NT2/D1 (cell line): ENCODE results near the gene KPNA6.

Experiments
- DNase-seq: peaks from one replicate; pipeline ENCODE4 v3.0.0-alpha.2; 2011; ENCODE audit warnings: low read depth, low spot score
- H3K27me3 ChIP-seq: 2 replicates; pipeline ENCODE4 v1.6.0; 2011; ENCODE audit warnings: mild to moderate bottlenecking; ENCODE audit not compliant: insufficient read length, insufficient read depth
- H3K36me3 ChIP-seq: 2 replicates; pipeline ENCODE4 v1.6.1; 2011; ENCODE audit warnings: mild to moderate bottlenecking, low read length, mixed read lengths; ENCODE audit not compliant: insufficient read depth, insufficient read length
- H3K4me1 ChIP-seq: 2 replicates; pipeline ENCODE4 v1.5.1; 2011; ENCODE audit not compliant: insufficient read depth, insufficient read length
- H3K4me3 ChIP-seq: 2 replicates; pipeline ENCODE4 v1.5.1; 2011; ENCODE audit warnings: low read depth; ENCODE audit not compliant: insufficient read length
- H3K9ac ChIP-seq: 2 replicates; pipeline ENCODE4 v1.6.0; 2011; ENCODE audit warnings: low read depth; ENCODE audit not compliant: insufficient read length
- H3K9me3 ChIP-seq: 2 replicates; pipeline ENCODE4 v1.5.1; 2011; ENCODE audit warnings: mild to moderate bottlenecking, low read length; ENCODE audit not compliant: insufficient read depth
- SUZ12 ChIP-seq: IDR thresholded peaks from 2 replicates; pipeline ENCODE4 v1.6.1; 2011; ENCODE audit not compliant: insufficient read length, insufficient read depth; ENCODE audit errors: extremely low read depth
- YY1 ChIP-seq: IDR thresholded peaks from 2 replicates; pipeline ENCODE4 v1.6.1; 2011; ENCODE audit not compliant: insufficient read length, insufficient read depth
- ZNF274 ChIP-seq: IDR thresholded peaks from 2 replicates; pipeline ENCODE4 v1.6.1; 2011; ENCODE audit warnings: mild to moderate bottlenecking, low read depth, low read length

The KPNA6 gene

DNA sequence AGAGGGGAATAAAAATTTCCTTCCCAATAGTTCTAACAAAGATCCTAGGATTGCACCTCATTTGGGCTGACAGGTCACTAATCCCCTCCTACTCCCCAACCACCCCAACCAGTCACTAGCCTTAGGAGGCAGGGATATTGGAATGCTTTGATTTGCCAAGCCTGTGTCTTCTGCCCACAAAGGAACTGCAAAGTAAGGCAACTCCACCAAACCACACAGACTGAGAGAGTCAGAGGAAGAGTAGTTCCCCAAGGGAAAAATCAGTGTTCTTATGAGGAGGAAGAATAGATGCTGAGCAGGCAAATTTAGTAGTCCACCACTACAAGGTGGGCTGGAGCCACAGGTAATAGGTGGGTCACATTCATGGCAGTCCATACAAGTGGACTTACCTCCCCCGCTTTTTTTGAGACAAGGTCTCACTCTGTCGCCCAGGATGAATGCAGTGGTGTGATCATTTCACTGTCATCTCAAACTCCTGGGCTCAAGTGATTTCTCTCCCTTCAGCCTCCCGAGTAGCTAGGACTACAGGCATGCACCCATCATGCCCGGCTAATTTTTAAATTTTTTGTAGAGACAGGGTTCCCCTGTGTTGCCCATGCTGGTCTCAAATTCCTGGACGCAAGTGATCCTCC lies 38.8 kb upstream of the KPNA6 start:
- H3K27me3 ChIP-seq, result no peaks in the 10 kb centered on the region
- peaks cover 3% of the 10 kb centered on the region for H3K4me1 ChIP-seq
- no peak for DNase-seq
- peaks cover 8% of the 10 kb centered on the region for H3K36me3 ChIP-seq
- no peak overlapping the region for H3K9ac ChIP-seq
- no peak overlapping the region for H3K4me3 ChIP-seq
- no peak for TF ChIP-seq ZNF274
- TF ChIP-seq SUZ12, result no peak
- TF ChIP-seq YY1, result no peak
- H3K9me3 ChIP-seq, result no peaks in the 10 kb centered on the region

DNA sequence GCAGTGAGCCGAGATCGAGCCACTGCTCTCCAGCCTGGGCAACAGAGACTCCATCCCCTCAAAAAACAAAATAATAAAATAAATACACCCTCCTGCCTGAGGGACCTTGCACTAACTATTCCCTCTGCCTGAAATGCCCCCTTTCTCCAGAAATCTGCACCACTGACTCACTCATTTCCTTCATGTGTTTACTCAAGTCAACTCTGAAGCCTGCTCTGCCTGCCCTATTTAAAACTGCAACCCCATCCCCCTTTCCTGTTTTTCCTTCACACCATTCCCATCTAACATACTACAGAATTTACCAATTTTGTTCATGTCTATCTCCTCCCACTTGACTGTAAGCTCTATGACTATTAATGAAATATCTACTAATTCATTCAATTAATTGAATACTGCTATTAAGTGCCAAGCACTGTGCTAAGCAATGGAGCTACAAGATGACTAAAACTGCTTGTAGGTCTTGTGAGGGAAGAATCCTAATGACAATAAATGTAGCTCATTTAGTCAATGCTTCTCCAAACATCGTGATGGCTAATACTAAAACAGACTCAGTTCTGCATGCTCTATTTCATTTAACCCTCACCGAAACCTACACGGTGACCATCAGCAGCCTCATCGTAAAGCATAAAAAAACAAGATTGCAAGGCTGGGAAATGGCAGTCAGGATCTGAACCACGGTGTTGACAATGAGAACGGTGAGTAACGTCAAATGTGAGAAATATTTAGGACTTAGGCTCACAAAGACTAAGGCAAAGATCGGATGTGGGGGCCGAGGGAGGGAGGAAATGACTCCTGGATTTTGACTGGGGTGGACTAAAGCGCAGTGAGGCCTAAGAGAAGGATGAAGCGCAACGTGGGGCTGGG lies 35.9 kb upstream of the KPNA6 start:
- no peaks in the 10 kb centered on the region for H3K27me3 ChIP-seq
- H3K9me3 ChIP-seq, result no peaks in the 10 kb centered on the region
- peak overlapping the region; percentile 99 for H3K9ac ChIP-seq
- H3K4me1 ChIP-seq, result peaks cover 7% of the 10 kb centered on the region
- no peak for TF ChIP-seq YY1
- no peak for TF ChIP-seq ZNF274
- no peak for TF ChIP-seq SUZ12
- DNase-seq, result no peak
- H3K36me3 ChIP-seq, result peaks cover 33% of the 10 kb centered on the region
- peak overlapping the region; percentile 95 for H3K4me3 ChIP-seq

GRCh38 chr1:32072622-32073298 lies 35.1 kb upstream of the KPNA6 start, which contains the start of gene TMEM39B:
TSS of gene TMEM39B (plus strand) at chr1:32072939. CDS start at chr1:32073048, 109 bp downstream.
- Histone ChIP-seq H3K9ac (peak within 1 kb of the TSS; percentile 99), H3K36me3 (peaks cover 40% of the 10 kb centered on the region), H3K27me3 (no peaks in the 10 kb centered on the region), H3K4me1 (peaks cover 12% of the 10 kb centered on the region), H3K9me3 (no peaks in the 10 kb centered on the region), H3K4me3 (peak within 1 kb of the TSS; percentile 95)
- peak; percentile 98 for DNase-seq
- TF ChIP-seq YY1 (no peak), ZNF274 (no peak), SUZ12 (no peak)

GRCh38 chr1:32073299-32074229 lies 34.3 kb upstream of the KPNA6 start:
- Histone ChIP-seq H3K4me3 (peak overlapping the region; percentile 95), H3K4me1 (peaks cover 14% of the 10 kb centered on the region), H3K9ac (peak overlapping the region; percentile 83), H3K9me3 (no peaks in the 10 kb centered on the region), H3K36me3 (peaks cover 48% of the 10 kb centered on the region), H3K27me3 (no peaks in the 10 kb centered on the region)
- DNase-seq, result peak; percentile 97
- no peak for TF ChIP-seq YY1
- no peak for TF ChIP-seq SUZ12
- TF ChIP-seq ZNF274, result no peak

DNA sequence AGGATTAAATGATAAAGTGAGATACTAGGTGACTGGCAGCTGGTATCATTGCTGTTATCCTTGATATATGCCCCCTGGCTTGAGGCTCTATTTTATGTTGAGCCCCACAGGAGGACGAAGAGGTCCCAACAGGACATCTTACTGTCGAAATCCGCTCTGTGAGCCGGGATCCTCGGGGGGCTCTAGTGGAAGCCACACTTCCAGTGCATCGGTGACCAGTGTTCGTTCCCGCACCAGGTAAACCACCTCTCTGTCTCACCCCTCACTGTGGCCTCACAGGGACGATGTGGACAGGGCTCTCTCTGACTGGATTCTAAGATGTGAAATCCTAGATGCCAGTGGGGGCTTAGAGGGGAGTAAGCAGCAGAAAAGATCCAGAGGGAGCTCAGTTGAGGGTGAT lies 33.0 kb upstream of the KPNA6 start:
- no peaks in the 10 kb centered on the region for H3K27me3 ChIP-seq

GRCh38 chr1:32077451-32077850 lies 30.4 kb upstream of the KPNA6 start:
- H3K4me3 ChIP-seq, result no peak overlapping the region
- DNase-seq, result no peak
- no peaks in the 10 kb centered on the region for H3K27me3 ChIP-seq
- H3K4me1 ChIP-seq, result peaks cover 14% of the 10 kb centered on the region
- TF ChIP-seq ZNF274 (no peak), SUZ12 (no peak), YY1 (no peak)
- H3K9ac ChIP-seq, result no peak overlapping the region
- H3K36me3 ChIP-seq, result peaks cover 80% of the 10 kb centered on the region
- H3K9me3 ChIP-seq, result no peaks in the 10 kb centered on the region

More for the DNA sequence above, 33.0 kb upstream of the KPNA6 start:
- DNase-seq, result no peak
- peaks cover 59% of the 10 kb centered on the region for H3K36me3 ChIP-seq
- peaks cover 14% of the 10 kb centered on the region for H3K4me1 ChIP-seq
- peak overlapping the region; percentile 4 for H3K9ac ChIP-seq
- no peak overlapping the region for H3K4me3 ChIP-seq
- TF ChIP-seq ZNF274 (no peak), SUZ12 (no peak), YY1 (no peak)
- H3K9me3 ChIP-seq, result no peaks in the 10 kb centered on the region
